Measurements from ENCODE around the gene C1QTNF5.
A peak's percentile ranks its signal among the peaks of the same experiment; 100 is the strongest.

GRCh38 chr11:119361056-119361787 is 20.5 kb upstream of the C1QTNF5 start:
- TF ChIP-seq CTCF (IDR thresholded peaks at IDR 0.05; ENCODE audit: low read depth, low read length): no peak
- peak; percentile 4; the same call in 1 of the 2 replicates for TF ChIP-seq MAX (IDR thresholded peaks at IDR 0.05; ENCODE audit: low read depth, low read length)
- no peak for TF ChIP-seq MYC (IDR thresholded peaks at IDR 0.05; ENCODE audit: low read depth, low read length)
